Stimulated activated CD4-positive, alpha-beta T cell treated with anti-CD3 and anti-CD28 coated beads, Interleukin-1b, Interleukin-23, amount 100 ng/mL, for 24 hours (primary cell): Measurements from ENCODE around the gene TPCN1.
A peak's percentile ranks its signal among the peaks of the same experiment; 100 is the strongest.

ENCODE experiments used
- DNase-seq, 4 experiments: peaks; one replicate each; pipeline ENCODE4 v3.0.0-alpha.2; 2020; ENCODE audit warnings: low read depth in 4 of 4, low spot score in 1 of 4

The TPCN1 gene

DNA sequence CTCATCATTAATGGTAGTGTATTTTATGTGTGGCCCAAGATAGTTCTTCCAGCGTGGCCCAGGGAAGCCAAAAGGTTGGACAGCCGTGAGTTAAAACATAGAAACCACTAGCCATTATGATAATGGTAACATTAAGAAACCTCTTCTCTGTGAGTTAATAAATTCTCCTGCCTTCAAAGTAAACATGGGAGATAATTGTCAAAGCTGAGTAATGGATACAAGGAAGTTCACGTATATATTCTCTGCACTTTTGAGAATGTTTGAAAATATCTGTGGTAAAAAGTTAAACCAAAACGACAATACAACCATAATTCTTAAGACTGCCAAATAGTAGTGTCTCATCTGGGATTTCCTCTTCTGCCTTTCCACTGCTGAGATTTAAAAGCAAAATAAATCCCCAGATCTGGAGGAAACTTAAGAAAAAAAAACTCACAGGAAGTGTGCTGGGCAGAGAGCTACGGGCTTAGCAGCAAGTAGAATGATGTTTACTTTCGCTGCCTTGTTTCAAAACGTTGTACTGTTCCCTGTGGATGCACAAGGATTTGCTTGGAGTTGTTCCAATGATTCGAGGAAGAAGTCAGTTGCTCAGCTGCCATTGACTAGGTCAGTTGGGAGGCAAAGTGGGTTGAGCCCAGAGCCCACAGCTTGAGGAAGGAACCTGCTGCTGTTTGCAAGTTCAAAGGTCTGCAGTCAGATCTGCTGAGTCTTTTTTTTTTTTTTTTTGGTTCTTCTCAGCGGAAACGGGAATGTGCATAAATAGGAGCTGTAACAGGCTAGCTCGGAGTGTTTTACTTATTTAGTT is 1.7 kb downstream of the TPCN1 start:
- no peak for DNase-seq

DNA sequence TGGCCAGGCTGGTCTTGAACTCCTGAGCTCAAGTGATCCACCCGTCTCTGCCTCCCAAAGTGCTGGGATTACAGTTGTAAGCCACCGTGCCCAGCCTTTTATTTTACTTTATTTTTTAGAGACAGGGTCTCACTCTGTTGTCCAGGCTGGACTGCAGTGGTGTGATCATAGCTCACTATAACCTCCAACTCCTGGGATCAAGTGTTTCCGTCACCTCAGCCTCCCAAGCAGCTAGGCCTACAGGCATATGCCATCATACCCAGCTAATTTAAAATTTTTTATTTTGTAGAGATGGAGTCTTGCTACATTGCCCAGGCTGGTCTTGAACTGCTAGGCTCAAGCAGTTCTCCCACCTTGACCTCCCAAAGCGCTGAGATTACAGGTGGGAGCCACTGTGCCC is 3.7 kb downstream of the TPCN1 start:
- no peak for DNase-seq

DNA sequence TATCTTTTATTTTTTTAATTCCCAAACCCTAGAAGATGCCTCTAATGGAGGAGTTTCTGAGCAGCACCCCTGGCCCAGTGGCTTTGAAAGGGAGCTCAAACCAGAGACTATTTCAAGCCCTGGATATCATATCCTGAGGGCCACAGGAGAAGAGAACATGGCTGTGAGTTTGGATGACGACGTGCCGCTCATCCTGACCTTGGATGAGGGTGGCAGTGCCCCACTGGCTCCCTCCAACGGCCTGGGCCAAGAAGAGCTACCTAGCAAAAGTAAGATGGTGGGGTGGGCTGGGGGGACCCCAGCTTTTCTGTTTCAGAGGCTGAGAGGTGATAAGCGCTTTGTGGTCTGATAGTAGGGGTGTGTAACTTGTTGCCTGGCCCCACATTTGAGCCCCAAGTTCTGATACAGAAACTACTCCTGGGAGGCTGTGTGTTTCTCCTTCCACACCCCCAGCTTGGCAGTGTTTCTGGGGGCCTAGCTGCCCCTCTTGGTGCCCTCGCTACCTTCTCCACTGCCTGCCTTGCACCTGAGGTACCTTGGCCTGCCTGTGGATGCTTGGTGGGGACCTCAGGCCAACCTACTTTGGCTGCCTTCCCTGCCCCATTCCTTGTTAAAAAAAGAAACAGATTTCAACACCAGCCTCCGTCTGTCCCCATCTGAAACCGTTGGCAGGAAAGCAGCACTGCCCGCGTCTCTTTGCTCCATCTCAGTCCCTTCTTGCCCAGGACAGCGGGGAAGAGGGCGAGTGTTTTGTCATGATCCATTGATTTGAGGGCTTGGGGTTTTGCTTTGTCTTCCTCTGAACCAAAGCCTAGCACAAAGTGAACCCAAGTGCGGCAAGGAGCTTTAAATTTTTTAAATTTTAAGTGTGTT is 5.7 kb downstream of the TPCN1 start:
- DNase-seq: no peak

DNA sequence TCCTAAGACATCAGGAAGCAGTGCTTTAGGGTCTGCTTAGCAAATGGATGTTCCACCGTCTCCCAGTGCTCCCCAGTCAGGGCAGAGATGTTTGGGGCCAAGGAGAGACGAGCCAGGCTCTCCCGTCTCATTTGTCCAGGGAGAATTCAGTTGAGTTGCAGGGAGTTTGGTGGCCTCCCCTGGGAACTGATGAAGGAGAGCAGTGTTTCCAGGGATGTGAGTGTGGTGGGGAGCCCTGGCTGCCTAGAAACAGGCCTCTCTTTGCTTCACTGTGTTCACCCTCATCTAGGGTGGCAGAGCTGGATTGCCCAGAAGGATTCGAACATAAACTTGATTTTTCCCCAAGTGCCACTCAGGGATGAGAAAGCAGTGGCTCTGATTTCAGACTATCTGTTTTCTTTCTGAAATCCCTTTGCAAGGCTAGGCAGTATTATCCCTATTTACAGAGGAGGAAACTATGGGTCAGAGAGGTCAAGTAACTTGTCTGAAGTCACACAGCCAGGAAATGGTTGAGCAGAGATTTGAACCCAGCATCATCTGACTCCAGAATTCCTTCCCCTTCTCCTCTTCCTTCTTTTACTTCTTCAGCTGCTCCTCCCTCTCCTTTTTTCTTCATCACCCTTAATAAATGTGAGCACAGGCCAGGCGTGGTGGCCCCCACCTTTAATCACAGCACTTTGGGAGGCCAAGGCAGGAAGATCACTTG is 6.6 kb downstream of the TPCN1 start:
- no peak for DNase-seq

DNA sequence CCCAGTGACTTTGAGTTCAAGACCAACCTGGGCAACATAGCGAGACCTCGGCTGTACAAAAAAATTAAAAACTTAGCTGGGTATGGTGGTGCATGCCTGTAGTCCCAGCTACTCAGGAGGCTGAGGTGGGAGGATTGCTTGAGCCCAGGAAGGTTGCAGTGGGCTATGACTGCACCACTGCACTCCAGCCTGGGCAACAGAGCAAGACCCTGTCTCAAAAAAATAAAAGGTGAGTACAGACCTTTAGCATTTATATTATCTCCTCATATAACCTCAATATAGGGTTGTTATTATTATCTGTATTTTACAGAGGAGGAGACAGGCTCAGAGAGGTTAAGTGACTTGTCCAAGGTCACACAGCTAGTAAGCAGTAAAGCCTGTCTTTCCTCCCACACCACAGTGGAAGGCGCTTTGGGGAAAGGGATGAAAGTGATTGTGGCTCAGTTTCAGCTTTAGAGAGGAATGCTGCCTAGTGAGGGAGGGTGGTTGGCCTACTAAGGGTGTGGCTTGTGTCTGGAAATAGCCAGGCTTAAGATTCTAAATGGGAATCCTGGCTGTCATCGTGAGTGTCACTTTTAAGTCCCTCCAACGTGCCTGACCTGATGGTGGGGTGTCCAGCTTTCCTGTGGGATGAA is 7.2 kb downstream of the TPCN1 start:
- DNase-seq: no peak

DNA sequence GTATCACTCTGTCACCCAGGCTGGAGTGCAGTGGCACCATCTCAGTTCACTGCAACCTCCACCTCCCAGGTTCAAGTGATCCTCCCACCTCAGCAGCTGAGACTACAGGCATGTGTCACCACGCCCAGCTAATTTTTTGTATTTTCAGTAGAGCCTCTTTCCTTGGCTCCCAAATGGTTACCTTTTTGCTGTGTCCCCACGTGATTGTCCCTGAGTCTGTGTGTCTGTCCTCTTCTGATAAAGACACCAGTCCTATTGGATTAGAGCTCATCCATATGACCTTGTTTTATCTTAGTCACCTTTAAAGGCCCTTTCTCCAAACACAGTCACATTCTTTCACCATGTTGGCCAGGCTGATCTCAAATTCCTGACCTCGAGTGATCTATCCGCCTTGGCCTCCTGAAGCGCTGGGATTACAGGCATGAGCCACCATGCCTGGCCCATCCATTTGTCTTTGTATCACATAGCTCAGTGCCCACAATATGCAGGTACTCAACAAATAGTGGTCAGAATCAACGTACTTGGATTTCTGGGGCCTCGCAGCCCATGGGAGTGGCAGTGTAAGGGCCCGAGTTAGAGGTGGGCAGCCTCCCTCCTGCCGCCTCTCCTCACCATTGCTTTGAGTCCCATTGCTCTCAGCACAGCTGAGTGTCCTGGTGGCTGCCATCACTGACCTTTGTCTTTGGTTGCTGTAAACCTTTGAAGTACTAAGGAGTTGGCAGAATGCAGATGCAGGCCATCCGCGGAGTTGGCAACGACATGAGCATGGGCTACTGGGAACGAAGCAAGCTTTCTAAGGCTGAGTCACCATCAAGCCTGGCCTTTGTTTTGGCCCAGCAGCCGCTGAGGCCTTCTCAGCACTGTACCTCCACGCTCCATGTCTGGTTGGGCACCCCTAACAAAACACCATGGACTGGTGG is 9.3 kb downstream of the TPCN1 start:
- DNase-seq: no peak

DNA sequence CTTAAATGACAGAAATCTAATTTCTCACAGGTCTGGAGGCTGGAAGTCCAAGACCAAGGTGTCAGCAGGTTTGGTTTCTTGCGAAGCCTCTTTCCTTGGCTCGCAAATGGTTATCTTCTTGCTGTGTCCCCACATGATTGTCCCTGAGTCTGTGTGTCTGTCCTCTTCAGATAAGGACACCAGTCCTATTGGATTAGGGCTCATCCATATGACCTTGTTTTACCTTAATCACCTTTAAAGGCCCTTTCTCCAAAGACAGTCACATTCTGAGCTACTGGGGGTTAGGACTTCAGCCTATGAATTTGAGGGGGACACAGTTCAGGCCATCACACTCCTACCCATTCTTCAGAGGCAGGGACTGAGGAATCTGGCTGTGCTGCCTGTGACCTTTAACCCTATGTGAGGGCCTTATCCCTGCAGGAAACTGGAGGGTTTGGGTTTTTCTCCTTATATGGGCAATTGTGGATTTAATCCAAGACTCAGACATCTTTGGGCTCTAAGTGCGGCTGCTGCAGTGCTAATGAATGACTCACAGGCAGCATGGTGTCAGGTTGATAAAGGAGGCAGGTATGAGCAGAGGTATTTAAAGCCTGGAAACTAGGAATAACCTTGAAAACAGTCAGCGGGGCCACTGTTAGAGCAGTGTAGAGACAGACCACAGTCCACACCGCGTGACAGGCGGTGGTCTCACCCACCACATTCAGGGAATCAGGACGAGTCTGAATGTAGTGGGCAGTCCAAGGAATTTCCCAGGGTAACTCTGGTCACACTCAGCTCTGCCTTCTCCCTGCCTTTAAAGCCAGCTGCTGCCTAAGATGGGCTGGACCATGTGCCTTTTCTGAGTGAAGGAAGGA is 10.2 kb downstream of the TPCN1 start:
- no peak for DNase-seq

DNA sequence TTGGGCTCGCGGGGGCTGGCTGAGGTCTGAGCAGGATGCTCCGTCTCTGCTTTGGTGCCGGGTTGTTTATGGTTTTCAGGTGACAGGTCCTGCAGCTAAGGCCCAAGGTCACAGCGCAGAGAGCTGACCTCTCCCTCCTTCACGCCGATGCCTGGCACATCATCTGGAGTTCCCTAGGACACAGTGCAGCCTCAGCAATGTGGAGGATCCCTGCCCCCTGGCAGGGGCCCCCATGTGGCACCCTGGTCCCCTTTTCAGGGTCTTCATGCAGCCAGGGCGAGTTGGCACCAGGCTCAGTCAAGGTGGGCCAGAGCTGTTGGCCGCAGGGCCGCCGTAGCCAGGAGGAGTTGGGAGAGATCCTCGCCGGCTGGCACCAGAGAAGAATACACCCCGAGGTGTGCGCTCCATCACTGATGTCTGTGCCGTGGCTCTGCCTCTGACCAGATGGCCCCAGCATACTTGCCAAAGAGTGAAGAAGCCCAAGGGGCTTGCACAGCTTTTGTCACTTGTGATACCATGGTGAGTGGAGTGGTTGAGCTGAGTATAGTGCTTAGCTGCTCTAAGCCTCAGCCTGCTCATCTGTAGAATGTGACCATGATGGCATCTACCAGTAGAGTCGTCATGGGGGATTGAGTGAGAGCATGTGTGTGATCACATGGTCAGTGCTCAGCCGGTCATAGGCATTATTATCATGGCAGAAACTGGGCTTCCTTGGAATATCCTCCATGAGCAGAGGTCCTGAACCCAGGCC is 11.0 kb downstream of the TPCN1 start:
- no peak for DNase-seq

DNA sequence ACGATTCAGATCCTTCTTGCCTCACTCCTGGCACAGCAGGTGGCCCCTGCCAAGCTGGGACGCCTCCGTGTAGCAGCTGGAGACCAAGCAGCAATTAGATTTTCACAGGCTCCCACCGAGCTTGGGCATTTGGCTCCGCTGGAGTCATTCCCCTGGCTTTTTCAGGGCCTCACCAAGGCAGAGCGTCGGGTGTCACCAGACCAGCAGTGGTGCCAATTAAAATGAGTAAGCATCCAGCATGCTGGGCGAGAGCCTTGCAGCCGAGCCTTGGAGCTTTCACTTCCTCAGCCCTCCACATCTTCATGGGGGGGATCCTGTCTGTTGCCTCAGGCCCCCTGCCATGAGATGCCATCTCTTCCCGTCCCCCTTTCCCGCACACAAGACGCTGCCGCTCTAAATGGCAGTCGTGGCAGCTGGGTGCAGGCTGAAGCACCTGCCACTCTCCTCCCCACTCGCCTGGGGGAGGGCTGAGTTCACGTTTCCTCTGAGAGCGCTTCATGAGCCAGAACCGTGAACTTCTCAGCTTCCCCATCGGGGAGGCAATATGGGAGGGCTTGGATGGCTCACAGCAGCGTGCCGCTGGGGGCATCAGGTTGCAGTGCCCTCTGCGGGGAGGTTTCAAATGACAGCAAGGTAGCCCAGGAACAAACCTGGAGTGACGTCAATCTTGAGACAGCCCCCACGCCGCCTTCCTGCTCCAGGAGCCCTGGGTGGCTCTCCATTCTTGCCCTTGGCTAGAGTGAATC is 11.7 kb downstream of the TPCN1 start:
- DNase-seq: peak in 3 of 4 experiments; percentile 18 to 39 (median 31)

DNA sequence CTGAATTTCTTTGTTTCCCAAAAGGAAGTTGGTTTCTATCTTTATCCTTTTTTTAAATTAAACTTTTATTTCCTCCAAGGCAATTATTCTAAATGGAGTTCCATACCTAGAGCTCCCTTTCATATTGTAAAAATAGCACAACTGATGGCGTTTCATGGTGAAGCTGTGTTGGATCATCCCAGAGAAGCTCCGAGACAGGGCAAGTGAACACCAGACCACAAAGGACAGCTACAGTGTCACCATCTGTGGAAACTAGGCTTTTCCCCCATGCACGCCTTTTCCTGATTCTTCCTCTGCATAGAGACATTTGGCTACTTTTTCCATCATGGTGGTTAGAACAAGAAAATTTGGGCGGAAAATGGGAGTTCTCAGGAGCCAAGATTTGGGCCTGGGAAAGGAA is 12.7 kb downstream of the TPCN1 start:
- no peak for DNase-seq

DNA sequence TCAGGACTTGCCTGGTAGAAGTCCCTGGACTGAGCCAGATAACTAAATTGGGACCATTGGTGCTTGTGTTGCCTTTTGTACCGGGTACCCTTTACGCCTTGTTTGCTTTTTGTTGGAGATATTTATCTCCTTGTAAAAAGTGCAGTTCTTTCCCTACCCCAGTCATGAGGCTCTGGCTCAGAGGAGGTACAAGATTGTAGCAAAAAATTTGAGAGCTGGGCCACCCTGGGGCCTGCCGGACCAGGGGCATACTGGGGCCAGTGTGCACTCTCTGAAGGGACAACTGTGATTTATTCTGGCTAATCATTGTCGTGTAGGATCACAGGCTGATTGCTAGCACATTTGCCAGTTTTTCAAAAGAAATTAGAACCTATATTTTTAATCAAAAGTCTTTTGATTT is 13.2 kb downstream of the TPCN1 start:
- no peak for DNase-seq

DNA sequence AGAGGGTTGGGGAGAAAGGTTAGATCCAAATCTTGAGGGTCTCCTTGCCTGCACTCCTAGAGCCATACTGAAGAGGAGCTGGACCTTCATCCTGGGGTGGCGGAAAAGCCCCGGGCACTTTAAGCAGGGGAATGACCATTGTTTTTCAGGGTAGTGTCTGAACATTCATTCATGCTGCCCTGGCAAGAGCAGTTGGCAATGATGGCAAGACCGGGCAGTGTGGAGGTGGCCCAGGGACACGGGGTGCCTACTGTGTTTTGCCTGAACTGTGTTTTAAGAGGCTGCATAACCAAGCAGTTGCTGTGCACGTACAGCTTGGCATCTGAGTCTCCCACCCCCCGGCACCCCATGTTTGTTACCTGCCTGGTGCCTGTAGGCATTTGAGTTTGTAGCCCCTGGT is 14.7 kb downstream of the TPCN1 start:
- no peak for DNase-seq

DNA sequence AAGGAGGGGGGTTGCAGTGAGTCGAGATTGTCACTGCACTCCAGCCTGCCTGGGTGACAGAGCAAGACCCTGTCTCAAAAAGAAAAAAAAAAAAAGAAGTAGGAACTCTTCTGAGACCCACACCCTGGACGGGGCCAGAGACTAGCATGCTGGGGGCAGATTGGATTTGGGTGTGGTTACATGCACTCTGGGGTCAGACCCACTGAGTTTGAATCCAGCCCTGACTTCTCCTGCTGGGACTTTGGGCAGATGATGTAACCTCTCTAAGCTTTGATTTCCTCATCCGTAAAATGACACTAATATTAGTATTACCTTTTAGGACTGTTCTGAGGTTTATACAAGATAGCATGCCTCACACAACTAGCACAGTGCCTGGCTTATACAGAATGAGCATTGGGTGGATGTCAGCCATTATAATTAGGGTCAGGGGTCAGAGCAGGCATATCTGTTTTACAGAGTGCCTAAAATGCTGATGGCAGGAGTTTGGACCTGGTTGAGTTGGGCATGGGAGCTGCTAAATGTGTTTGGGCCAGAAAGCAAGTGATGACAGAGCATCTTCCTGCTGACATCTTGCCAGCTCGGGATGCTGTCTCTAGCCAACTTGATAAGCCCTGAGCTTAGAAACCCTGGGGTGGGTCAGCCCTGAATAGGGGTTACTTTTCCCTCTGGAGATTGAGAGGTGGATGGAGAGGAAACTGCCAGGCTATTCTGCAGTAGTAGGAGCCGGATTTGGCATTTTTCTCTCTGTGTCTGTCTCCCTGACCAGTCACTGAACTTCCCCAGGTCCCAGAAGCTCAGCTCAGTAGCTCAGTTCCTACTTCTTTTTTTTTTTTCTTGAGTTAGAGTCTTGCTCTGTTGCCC is 15.5 kb downstream of the TPCN1 start:
- DNase-seq: no peak

DNA sequence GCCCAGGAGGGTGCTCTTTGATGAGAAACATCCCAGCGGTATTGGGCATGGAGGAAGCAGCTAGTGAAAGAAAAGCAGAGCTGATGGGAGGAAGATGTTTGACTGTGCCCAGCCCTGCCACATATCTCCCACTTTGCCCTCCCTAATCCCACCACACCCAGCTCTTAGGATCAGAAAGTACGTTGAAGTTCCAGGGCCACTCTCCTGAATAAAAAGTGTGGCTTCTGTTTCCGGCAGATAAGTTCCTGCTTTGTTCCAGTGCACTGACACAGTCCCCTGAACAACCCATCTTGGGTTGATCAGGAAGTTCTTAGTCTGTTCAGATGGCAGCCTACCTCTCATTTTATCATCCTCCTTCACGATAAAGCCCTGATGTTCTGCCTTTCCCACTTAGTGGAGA is 16.5 kb downstream of the TPCN1 start:
- DNase-seq: no peak

DNA sequence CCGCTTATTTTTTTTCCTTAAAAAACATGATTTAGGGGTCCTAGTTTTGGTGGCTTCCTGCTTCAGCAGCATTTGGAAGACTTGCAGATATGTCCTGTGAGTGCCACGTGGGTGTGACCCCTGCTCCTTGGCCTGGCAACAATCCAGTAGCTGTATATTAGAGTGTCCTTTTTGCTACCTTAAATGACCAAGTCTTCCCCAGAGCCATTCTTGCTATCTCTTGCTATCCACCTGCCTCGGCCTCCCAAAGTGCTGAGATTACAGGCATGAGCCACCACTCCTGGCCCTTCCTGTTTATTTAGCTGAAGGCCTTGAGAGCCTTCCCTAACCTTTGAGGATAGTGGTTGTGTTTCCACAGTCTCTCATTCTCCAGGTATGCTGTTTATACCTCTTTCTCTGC is 17.0 kb downstream of the TPCN1 start:
- DNase-seq: no peak

DNA sequence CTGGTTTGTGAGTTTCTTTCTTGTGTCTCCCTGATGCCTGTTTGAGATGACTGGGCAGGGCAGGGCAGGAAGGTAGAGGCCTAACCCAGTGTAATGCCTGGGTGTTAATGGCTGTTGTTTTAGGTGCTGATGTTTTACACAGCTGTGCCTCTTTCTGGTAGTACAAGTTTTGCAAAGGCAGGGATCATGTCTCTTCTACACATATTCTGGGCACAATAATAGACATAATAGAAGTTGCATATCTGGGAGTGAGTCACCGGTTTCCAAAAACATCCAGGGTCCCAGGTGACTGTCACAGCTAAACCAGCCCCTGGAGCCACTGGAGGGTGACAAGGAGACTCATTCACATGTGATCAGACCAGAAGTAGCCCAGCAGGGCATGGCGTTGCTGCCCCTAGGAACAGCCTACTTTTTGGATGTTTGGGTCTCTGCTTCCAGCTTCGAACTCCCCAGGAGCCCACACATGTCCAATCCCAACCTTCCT is 18.1 kb downstream of the TPCN1 start:
- DNase-seq: no peak

DNA sequence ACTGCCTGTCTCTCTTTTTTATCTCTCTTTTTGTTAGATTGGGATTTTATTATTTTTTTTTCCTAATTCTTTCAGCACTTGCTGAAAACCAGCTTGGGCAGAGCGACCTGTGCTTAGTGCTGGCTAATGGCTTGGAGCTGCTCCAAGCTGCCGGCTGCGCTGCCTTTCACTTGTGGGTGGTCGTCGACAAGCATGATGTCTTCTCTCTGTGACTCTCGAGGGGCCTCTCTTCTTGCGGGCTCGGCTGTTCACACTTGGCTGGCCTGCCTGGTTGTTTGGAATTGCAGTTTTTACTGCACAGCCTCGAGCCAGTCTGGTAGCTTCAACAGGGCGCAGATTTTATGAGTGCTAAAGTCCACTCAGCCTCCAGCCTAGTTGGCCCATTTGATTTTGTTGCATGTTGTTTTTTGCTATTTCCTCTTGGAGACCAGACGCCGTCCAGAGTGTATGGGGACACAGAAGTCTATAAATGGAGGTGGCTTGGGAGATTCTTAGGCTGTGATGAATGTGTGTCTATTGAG is 18.6 kb downstream of the TPCN1 start:
- DNase-seq: no peak
